HG03354 (cell line): ENCODE data around the gene KHSRP.

Experiments
- ATAC-seq: cut with Tn5 transposase; IDR thresholded peaks from one replicate; pipeline ENCODE4 v1.9.1; 2021; ENCODE audit warnings: mild to moderate bottlenecking; ENCODE audit not compliant: unreplicated experiment, poor library complexity, severe bottlenecking

Gene KHSRP

DNA sequence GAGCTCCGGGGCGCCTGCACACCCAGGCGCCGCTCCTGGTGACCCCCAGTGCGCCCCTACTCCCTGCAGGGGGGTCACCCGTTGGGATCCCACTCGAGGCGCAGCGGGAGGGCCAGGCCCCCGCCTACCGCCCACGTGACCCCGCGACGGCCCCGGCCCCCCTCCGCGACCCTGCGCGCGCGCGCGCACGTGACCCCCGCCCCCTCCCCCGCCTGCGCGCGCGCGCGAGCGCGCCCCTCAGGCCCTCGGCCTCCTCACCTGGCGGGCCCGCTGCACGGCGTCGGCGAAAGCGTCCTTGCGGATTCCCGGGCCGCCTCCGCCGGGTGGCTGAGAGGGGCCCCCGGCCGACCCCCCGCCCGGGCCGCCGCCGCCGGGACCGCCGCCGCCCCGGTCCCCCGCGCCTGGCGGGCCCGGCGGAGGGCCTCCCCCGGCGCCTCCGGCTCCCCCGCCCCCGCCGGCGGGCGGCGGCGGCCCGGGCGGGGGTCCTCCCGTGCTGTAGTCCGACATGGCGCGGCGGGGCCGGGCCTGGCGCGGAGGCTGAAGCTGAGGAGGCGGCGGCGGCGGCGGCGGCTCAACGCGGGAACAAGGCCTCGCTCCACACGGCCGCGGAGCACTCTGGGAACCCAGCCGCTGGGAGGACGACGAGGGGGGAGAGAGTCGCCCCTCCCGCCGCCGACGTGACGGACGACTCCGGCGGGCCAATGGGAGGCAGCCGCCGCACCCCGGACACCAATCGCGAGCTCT, at the start of gene KHSRP:
TSS of gene KHSRP (minus strand) at position 617 of the 744 bp plus-strand sequence. CDS start at position 507, 110 bp downstream.
- no peak for ATAC-seq

- no peak for ATAC-seq
These were observed 49.0 kb upstream of the KHSRP start for GRCh38 chr19:6473647-6474046.

GRCh38 chr19:6472713-6473112, 48.1 kb upstream of the KHSRP start:
- no peak for ATAC-seq

DNA sequence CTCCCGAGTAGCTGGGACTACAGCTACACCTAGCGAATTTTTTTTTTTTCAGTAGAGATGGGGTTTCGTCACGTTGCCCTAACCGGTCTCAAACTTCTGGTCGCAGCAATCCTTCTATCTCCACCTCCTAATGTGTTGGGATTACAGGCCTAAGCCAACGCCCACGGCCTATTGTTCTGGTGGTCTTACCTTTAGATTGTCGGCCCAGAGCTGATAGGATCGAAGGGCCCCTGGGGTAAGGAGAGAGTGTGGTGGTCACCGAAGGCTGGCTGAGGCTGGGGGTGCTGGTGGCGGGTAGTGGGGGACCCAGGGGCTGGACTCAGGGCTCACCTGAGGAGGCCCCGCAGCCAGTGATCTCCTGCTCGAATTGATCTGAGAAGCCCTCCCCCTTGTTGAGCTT, 46.5 kb upstream of the KHSRP start:
- ATAC-seq: no peak

DNA sequence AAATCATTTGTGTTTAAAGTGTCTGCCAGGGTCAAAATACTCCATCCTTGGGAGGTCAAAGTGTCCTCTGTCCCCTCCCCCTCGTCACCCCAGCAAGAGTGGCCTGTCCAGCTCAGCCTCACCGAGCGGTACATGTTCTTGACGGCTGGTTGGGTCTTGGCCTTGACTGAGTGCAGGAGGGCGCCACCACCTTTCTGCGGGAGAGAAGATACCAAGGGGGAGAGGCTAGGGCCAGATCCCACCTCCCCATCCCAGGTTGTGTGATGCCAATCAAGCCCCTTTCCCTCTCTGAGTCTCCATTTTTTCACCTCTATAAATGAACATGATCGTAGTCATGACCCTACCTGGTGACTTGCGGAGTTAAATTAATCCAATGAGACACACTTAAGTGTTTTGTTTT, 45.6 kb upstream of the KHSRP start:
- no peak for ATAC-seq

- no peak for ATAC-seq
These were observed 42.8 kb upstream of the KHSRP start for GRCh38 chr19:6467384-6467783.

DNA sequence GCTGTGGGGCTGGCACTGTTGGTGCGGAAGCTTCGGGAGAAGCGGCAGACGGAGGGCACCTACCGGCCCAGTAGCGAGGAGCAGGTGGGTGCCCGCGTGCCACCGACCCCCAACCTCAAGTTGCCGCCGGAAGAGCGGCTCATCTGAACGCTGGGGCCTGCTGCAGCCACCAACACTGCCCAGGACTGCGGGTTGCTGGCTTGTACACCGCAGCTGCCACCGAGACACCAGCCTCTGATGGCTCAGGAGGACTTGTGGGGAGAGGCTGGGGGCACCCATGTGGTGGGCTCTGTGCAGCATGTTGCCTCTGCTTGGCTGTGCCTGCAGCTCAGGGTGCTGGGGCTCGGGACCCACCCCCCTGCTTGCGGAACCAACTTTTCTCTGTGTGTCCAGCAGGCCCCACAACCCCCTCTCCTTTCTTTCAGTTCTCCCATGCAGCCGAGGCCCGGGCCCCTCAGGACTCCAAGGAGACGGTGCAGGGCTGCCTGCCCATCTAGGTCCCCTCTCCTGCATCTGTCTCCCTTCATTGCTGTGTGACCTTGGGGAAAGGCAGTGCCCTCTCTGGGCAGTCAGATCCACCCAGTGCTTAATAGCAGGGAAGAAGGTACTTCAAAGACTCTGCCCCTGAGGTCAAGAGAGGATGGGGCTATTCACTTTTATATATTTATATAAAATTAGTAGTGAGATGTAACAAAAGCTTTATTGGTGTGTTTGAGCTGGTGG, 42.1 kb upstream of the KHSRP start:
- no peak for ATAC-seq

GRCh38 chr19:6465663-6466062, 41.1 kb upstream of the KHSRP start:
- no peak for ATAC-seq

- ATAC-seq: no peak
These were observed 40.4 kb upstream of the KHSRP start for GRCh38 chr19:6465006-6465405.

GRCh38 chr19:6464070-6464873, 39.7 kb upstream of the KHSRP start, which contains the start of gene CRB3:
CRB3 (plus strand) TSS chr19:6464271; CDS start chr19:6464702, 431 bp downstream.
- no peak for ATAC-seq

DNA sequence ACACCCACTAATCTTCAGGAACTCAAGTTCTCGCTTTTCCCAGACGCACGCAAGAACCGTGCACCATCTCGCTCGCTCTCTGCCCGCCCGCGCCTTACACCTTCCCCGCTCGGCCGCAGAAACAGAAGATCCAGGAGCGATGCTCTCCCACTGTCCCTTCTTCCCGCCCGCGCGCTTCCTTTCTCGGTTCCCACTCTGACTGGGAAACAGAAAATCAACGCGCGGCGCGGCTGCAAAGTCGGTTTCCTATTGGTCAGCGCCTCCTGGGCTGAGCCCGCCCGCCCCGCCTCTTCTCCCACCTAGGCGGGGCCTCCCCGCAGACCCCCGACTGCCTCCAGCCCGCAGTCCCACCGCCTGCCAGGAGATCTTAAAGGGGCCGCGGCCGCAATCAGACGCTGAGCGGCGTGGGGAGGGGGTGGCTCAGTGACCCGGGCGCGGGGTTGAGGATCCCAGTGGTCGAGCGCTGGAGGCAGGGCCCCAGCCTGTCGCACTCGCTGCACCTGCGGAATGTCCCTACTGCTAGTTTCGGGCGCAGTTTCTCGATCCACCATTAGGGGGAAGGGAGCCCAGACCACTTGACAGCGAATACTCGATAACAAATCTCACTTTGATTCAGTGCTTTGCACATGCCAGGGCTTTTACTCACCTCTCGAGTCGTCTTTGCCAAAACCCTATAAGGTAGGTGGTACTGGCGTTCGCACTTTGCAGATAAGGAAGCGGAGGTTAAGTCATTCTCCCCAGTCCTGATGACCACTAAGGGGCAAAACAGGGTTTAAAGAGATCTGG, 35.7 kb upstream of the KHSRP start:
- ATAC-seq: peak; percentile 77

DNA sequence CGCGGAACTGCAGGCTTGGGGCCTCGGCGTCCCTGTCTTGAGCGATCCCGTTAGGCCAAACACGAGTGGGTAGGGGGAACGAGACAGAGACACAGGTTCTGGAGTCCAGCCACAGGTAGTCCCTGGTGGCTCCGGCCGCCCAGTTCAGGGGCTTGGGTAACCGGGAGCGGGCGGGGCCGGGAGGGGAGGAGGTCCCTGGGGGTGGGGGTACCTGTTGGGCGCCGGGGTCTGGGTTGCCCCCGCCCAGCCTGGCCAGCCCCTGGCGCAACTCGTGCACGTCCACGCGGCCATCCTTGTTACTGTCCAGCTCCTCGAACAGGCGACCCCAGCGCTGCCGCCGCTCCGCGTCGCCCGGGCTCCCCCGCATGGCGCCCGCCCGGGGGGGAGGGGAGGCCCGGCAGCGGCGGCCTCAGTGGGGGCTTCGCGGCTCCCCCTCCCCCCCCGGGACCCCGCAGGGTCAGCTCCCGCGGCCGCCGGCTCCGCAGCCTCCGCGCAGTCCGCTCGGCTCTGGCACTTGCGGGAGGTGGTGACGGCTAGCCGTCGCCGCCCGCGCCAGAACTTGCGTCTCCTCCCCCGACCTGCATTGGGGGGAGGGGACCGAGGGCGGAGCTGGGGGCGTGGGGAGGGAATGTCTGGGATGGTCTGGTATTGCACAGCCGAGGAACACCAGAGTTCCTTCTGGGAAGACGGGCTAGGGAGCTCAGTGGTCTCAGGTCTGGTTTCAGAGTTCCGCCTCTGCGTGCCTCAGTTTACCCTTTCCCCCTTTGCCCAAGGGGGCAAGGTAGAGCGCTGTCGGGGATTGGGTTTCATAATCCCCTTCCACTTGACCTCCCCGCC, 34.9 kb upstream of the KHSRP start, which contains the start of gene SLC25A23:
TSS of gene SLC25A23 (minus strand) at position 531 of the 837 bp plus-strand sequence. CDS start at position 367, 164 bp downstream.
- peak; percentile 29 for ATAC-seq

- ATAC-seq: no peak
These were observed 34.2 kb upstream of the KHSRP start for GRCh38 chr19:6458695-6459261.

GRCh38 chr19:6457958-6458694, 33.5 kb upstream of the KHSRP start:
- no peak for ATAC-seq

- ATAC-seq: no peak
These were observed 31.3 kb upstream of the KHSRP start for GRCh38 chr19:6455924-6456323.

DNA sequence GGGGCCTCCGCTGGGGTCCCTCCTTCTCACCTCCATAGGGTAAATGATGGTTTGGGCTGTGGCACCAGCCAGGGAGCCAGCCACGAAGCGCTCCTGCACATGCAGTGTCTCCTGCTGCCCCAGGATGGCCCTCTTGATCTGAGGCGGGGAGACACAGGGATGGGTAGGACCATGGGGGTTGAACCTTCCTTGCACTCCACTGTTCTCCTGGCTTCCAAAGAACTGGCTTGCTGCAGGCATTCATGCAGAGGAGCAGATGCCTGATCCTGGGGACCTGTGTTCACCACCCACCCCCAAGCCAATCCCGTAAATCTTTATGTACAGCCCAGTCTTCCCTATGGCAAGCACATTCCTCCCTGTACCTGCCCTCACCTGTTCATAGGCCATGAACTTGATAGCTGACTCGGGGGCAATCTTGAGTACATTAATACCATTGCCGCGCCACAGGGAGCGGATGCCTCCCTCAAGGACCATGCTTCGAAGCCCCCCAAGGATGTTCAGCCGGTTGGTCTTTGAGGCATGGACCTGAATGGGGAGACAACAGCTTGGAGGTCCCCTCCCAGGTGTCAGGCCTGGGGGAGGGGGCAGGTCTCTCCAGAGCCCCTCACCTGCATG, 29.4 kb upstream of the KHSRP start:
- no peak for ATAC-seq

GRCh38 chr19:6452899-6453298, 28.3 kb upstream of the KHSRP start:
- ATAC-seq: no peak
